HUES6 (cell line): ENCODE measurements around the gene HYOU1.
"Not testable (repeated sequence)": the region's sequence is repeated elsewhere in the genome, so short reads cannot be mapped to it uniquely, and the experiment has no call there.

Experiments
- H3K27ac ChIP-seq: 2 replicates; pipeline ENCODE4 v1.7.0; 2013; ENCODE audit warnings: low read depth, mild to moderate bottlenecking, low read length, inconsistent platforms
- H3K27me3 ChIP-seq: 2 replicates; pipeline ENCODE4 v1.6.1; 2013; ENCODE audit warnings: low read length; ENCODE audit not compliant: control insufficient read depth, insufficient read depth
- H3K36me3 ChIP-seq: 2 replicates; pipeline ENCODE4 v1.6.1; 2013; ENCODE audit warnings: low read length; ENCODE audit not compliant: control insufficient read depth, insufficient read depth
- H3K4me1 ChIP-seq: 2 replicates; pipeline ENCODE4 v1.6.1; 2013; ENCODE audit warnings: low read length; ENCODE audit not compliant: control insufficient read depth, insufficient read depth
- H3K4me3 ChIP-seq: 2 replicates; pipeline ENCODE4 v1.5.1; 2013; ENCODE audit warnings: low read depth, low read length
- H3K9ac ChIP-seq: one replicate; pipeline ENCODE4 v1.6.1; 2013; ENCODE audit warnings: mild to moderate bottlenecking, low read length
- H3K9me3 ChIP-seq: 2 replicates; pipeline ENCODE4 v1.6.1; 2013; ENCODE audit warnings: low read depth, low read length; ENCODE audit not compliant: control insufficient read depth, insufficient read depth

The HYOU1 gene

DNA sequence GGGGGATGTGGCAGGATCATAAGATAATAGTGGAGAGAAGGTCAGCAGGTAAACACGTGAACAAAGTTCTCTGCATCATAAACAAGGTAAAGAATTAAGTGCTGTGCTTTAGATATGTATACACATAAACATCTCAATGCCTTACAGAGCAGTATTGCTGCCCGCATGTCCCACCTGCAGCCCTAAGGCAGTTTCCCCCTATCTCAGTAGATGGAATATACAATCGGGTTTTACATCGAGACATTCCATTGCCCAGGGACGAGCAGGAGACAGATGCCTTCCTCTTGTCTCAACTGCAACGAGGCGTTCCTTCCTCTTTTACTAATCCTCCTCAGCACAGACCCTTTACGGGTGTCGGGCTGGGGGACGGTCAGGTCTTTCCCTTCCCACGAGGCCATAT lies 17.5 kb downstream of the HYOU1 start:
- H3K36me3 ChIP-seq, H3K27me3 ChIP-seq, H3K4me3 ChIP-seq, H3K27ac ChIP-seq, H3K9me3 ChIP-seq: not testable (repeated sequence)
- H3K4me1 ChIP-seq: peaks cover 12% of the 10 kb centered on the region; the same call in 1 of the 2 replicates
- peak overlapping the region; percentile 19 for H3K9ac ChIP-seq

DNA sequence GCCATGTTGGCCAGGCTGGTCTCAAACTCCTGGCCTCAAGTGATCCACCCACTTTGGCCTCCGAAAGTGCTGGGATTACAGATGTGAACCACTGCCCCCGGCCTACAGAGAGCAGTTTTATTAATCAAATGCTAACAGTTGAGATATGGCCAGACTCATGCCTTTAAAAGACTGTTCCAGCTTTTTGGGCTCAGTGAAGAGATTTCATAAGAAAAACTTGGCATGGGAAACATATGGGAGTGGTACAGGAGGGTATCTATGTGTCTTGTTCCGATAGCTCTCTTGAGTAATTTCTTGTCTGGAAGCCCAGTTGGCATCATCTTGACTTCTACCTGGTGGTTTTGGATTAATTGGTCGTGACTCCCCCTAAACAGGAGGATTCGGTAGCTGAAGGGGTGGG lies 18.1 kb downstream of the HYOU1 start:
- H3K36me3 ChIP-seq: no peaks in the 10 kb centered on the region
- no peak overlapping the region for H3K27ac ChIP-seq
- no peak overlapping the region for H3K4me3 ChIP-seq

DNA sequence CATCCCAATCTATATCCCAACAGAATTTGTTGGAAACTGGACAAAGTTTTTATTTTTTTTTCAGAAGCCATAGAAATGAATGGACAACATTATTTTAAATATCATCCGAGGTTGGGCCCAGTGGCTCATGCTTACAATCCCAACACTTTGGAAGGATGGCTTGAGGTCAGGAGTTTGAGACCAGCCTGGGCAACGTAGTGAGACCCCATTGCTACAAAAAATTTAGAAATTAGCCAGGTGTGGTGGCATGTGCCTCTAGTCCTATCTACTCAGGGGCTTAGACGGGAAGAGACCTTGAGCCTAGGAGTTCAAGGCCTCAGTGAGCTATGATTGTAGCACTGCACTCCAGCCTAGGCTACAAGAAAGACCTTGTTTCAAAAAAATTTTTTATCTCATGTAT lies 22.2 kb downstream of the HYOU1 start:
- Histone ChIP-seq H3K4me3 (no peak overlapping the region), H3K27ac (no peak overlapping the region), H3K9me3 (no peaks in the 10 kb centered on the region), H3K4me1 (peaks cover 11% of the 10 kb centered on the region), H3K27me3 (no peaks in the 10 kb centered on the region), H3K9ac (no peak overlapping the region), H3K36me3 (no peaks in the 10 kb centered on the region)

More for the DNA sequence above, 18.1 kb downstream of the HYOU1 start:
- no peaks in the 10 kb centered on the region for H3K9me3 ChIP-seq
- H3K4me1 ChIP-seq: peaks cover 12% of the 10 kb centered on the region; the same call in 1 of the 2 replicates
- no peak overlapping the region for H3K9ac ChIP-seq
- no peaks in the 10 kb centered on the region for H3K27me3 ChIP-seq

DNA sequence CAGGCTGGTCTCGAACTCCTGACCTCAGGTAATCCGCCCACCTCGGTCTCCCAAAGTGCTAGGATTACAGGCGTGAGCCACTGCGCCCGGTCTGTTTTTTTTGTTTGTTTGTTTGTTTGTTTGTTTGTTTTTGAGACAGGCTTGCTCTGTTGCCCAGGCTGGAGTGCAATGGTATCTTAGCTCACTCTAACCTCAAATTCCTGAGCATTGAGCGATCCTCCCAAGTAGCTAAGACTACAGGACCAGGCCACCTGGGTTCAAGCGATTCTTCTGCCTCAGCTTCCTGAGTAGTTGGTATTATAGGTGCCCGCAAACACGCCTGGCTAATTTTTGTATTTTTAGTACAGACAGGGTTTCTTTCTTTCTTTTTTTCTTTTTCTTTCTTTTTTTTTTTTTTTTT lies 23.6 kb downstream of the HYOU1 start:
- not testable (repeated sequence) for H3K9ac ChIP-seq, H3K27me3 ChIP-seq, H3K36me3 ChIP-seq, H3K4me3 ChIP-seq, H3K9me3 ChIP-seq, H3K27ac ChIP-seq
- peaks cover 15% of the 10 kb centered on the region for H3K4me1 ChIP-seq

DNA sequence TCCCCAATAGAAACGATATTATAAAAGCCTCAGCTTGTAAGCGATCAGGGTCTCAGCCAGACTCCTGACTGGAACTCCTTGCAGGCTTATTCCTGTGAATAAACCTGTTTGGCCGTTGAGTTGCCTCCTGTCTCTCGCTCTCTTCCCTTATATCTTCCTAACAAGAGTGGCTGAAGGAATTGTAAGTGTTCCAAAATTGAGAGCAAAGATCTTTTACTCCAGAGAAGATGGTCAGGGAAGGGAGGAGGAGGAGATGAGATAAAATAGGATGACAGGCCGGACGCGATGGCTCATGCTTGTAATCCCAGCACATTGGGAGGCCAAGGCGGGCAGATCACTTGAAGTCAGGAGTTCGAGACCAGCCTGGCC lies 25.1 kb downstream of the HYOU1 start:
- H3K4me1 ChIP-seq: peaks cover 17% of the 10 kb centered on the region
- H3K4me3 ChIP-seq: no peak overlapping the region
- no peak overlapping the region for H3K27ac ChIP-seq
- no peak overlapping the region for H3K9ac ChIP-seq
- H3K9me3 ChIP-seq: no peaks in the 10 kb centered on the region
- H3K27me3 ChIP-seq: no peaks in the 10 kb centered on the region
- peaks cover 23% of the 10 kb centered on the region for H3K36me3 ChIP-seq

DNA sequence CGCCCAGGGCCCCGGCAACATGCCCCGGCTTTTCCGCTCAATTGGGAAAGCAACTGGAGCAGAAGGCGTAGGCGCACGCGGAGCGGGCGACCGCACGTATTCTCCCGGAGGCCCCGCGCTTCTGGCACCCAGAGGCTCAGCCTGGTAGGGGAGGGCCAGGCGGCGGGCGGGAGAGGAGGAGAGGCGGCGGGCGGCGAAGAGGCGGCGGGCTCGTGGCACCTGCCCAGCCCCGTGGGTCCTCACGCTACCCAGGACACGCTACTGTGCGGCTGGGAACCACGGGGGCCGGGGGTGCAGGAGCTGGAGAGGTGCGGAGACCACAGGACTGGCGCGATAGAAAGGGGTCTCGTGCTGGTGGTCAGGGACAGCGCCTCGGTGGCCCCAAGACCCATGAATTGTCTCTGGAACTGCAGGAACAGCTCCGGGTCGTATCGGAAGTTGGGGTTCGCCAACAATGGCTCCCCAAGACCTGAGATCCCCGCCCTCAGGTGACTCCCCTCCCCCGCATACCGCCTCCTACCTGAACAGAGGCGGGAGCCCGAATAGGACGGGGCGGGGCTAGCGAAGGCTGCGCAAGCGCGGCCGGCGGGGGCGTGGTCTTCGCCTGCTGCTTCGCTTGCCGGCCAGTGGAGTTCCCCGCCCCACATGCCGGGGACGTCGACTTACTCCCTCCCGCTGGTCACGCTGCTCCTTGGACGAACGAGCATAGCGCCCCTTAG lies 26.5 kb downstream of the HYOU1 start, which contains the start of gene SLC37A4:
Gene SLC37A4 (minus strand): TSS at position 549 of the 719 bp plus-strand sequence.
- H3K9me3 ChIP-seq: no peaks in the 10 kb centered on the region
- H3K27ac ChIP-seq: peak within 1 kb of the TSS; percentile 77
- H3K9ac ChIP-seq: peak within 1 kb of the TSS; percentile 84
- peaks cover 17% of the 10 kb centered on the region for H3K4me1 ChIP-seq
- H3K36me3 ChIP-seq: peaks cover 37% of the 10 kb centered on the region
- peak within 1 kb of the TSS; percentile 96 for H3K4me3 ChIP-seq
- H3K27me3 ChIP-seq: no peaks in the 10 kb centered on the region

DNA sequence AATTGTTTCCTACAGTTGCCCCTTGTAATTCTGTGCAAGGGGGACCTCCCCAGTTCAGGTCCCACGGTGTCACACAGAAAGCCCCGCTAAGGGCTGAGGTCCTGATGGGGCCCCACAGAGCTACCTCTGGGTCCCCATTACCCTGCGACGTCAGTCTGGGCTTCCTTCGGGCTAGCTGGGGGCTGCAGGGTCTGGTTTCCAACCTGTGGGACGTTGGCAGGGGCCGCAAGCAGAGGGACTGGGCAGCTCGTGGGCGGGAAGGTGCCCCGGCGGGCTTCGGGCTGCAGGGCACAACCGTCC lies 27.0 kb downstream of the HYOU1 start:
- H3K27ac ChIP-seq: no peak overlapping the region; the same call in 1 of the 2 replicates
- peak overlapping the region; percentile 96 for H3K4me3 ChIP-seq
- H3K27me3 ChIP-seq: no peaks in the 10 kb centered on the region
- H3K9me3 ChIP-seq: no peaks in the 10 kb centered on the region
- H3K9ac ChIP-seq: peak overlapping the region; percentile 84
- H3K4me1 ChIP-seq: peaks cover 17% of the 10 kb centered on the region
- H3K36me3 ChIP-seq: peaks cover 42% of the 10 kb centered on the region

DNA sequence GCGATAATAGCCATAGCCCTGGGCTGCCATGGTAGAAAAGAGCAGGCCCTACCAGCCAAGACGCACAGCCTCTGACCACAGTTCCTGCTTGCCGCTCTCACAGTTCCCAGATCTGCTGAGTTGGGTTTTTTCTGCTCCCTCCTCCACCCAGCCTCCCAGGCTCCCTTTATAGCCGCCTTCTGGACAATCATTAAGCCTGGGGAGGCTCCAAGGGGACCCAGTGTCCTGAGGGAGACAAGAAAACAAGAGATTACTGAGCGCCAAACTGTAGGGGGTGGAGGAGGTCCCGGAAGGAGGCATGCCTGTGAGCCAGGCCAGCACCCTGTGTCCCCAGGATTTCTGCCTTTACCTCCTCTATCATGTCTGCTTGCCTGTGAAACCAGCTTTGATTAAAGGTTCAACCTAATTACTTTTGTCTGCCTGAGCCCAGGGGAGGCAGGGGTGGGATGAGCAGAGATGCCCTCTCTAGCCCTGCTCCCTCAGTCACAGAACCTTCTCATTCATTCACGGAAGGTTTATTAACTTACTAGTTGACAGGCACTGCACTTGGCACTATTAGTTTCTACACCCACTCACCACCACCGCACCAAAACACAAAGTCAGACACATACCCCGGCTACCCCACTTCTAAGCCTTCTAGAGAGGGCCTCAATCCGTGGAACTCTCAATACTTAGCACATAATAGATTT lies 27.5 kb downstream of the HYOU1 start:
- Histone ChIP-seq H3K4me3 (peak overlapping the region; percentile 96), H3K27ac (no peak overlapping the region; the same call in 1 of the 2 replicates), H3K27me3 (no peaks in the 10 kb centered on the region), H3K4me1 (peaks cover 18% of the 10 kb centered on the region), H3K9me3 (no peaks in the 10 kb centered on the region), H3K9ac (peak overlapping the region; percentile 84), H3K36me3 (peaks cover 47% of the 10 kb centered on the region)

DNA sequence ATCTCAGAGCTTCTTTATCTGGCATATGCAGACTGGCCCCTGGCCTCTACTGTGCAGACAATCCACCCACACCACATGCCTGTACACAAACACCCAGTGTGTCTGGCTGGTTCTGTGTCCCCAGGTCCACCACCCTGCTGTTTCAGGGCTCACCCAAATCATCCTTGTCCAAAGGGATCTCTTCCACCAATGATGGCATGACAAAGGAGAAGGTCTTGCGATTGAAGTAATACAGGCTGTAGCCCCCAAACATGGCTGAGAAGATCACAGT lies 28.0 kb downstream of the HYOU1 start:
- H3K36me3 ChIP-seq: peaks cover 52% of the 10 kb centered on the region

DNA sequence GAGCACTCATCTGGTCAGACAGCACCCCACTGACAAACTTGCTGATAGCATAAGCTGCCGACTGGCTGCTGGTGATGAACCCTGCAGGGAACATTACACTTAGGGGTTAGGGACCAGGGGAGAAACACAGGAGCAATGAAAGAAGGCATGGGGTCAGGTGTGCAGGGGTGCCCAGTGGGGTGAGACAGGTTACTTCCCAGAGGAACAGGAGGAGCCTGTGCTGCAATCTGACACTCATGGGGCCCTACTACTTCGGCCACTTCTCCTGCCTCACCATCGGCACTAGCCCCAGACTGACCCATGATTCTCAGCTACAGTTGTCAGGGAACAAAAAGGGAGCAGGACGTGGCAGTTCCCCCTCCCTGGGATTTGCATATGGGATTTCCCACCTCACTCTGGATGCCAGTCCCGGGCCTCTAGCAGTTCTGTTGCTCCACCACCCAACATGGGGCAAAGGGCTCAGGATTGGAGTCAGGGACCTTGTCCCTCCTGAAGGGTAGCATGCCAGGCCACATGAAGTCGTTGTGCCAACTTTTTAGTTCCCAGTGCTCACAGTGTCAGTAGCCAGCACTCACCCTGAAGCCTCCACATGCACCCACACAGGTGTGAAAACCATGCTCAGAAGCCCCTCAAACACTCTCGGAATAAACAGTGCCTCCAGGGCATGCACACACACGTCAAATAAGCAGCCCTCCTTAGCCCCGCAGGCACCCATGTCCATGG lies 28.5 kb downstream of the HYOU1 start:
- Histone ChIP-seq H3K36me3 (peaks cover 57% of the 10 kb centered on the region), H3K4me3 (peak overlapping the region; percentile 96; the same call in 1 of the 2 replicates), H3K9me3 (no peaks in the 10 kb centered on the region), H3K4me1 (peaks cover 23% of the 10 kb centered on the region), H3K27me3 (no peaks in the 10 kb centered on the region), H3K9ac (peak overlapping the region; percentile 25), H3K27ac (no peak overlapping the region)

More for the DNA sequence above, 28.0 kb downstream of the HYOU1 start:
- no peaks in the 10 kb centered on the region for H3K27me3 ChIP-seq
- H3K9ac ChIP-seq: peak overlapping the region; percentile 84
- peak overlapping the region; percentile 96 for H3K4me3 ChIP-seq
- H3K27ac ChIP-seq: no peak overlapping the region
- H3K4me1 ChIP-seq: peaks cover 22% of the 10 kb centered on the region
- H3K9me3 ChIP-seq: no peaks in the 10 kb centered on the region
